ENCODE results near the gene MAGI1.
"Not testable (repeated sequence)": the region's sequence is repeated elsewhere in the genome, so short reads cannot be mapped to it uniquely, and the experiment has no call there.

MAGI1 gene

GRCh38 chr3:65573548-65574116 lies 465.1 kb downstream of the MAGI1 start:
- no peak for TF ChIP-seq CTCF (conservative IDR thresholded peaks at IDR 0.05)
- no peak for TF ChIP-seq ZFX (IDR thresholded peaks at IDR 0.05)

GRCh38 chr3:65572175-65572777 lies 466.4 kb downstream of the MAGI1 start:
- H3K27ac ChIP-seq = no peak overlapping the region
- TF ChIP-seq ZFX (IDR thresholded peaks at IDR 0.05) (no peak), CTCF (conservative IDR thresholded peaks at IDR 0.05) (no peak)

More at GRCh38 chr3:65573548-65574116, 465.1 kb downstream of the MAGI1 start:
- H3K27ac ChIP-seq = no peak overlapping the region

GRCh38 chr3:65569845-65570405 lies 468.8 kb downstream of the MAGI1 start:
- no peak; the same call in 1 of the 2 replicates for TF ChIP-seq CTCF (conservative IDR thresholded peaks at IDR 0.05)
- TF ChIP-seq ZFX (IDR thresholded peaks at IDR 0.05) = no peak
- no peak overlapping the region for H3K27ac ChIP-seq

- H3K27ac ChIP-seq = no peak overlapping the region
Observed at GRCh38 chr3:65569129-65569528, 469.6 kb downstream of the MAGI1 start.

GRCh38 chr3:65568497-65568896 lies 470.2 kb downstream of the MAGI1 start:
- TF ChIP-seq ZFX (IDR thresholded peaks at IDR 0.05) = no peak
- TF ChIP-seq CTCF (conservative IDR thresholded peaks at IDR 0.05) = no peak
- no peak overlapping the region for H3K27ac ChIP-seq

More at GRCh38 chr3:65569129-65569528, 469.6 kb downstream of the MAGI1 start:
- TF ChIP-seq CTCF (conservative IDR thresholded peaks at IDR 0.05) = no peak
- TF ChIP-seq ZFX (IDR thresholded peaks at IDR 0.05) = no peak

GRCh38 chr3:65565744-65566143 lies 473.0 kb downstream of the MAGI1 start:
- H3K27ac ChIP-seq = not testable (repeated sequence)

GRCh38 chr3:65564483-65564882 lies 474.2 kb downstream of the MAGI1 start:
- TF ChIP-seq ZFX (IDR thresholded peaks at IDR 0.05) = no peak
- TF ChIP-seq CTCF (conservative IDR thresholded peaks at IDR 0.05) = no peak
- H3K27ac ChIP-seq = no peak overlapping the region

All from C4-2B (cell line).